Prostate gland (tissue), 2 donors: ENCODE data around the gene IFIT1B.

Experiments used
- CTCF ChIP-seq, 4 experiments: fragments of 200-600 bp in 2 of 4; fragments of 450-650 bp in 2 of 4; sonication (generic) in 2 of 4; IDR thresholded peaks; 1 replicate in 3 of 4; 2 replicates in 1 of 4; pipeline ENCODE4 v1.5.1; 2016 to 2019; ENCODE audit warnings: antibody characterized with exemption in 4 of 4, mild to moderate bottlenecking in 2 of 4, moderate library complexity in 2 of 4
- POLR2A ChIP-seq: fragments of 450-650 bp; IDR thresholded peaks from one replicate; pipeline ENCODE4 v1.6.1; 2016; ENCODE audit warnings: antibody characterized with exemption, mild to moderate bottlenecking
- POLR2AphosphoS5 ChIP-seq: sonication (generic); formaldehyde crosslinking; IDR thresholded peaks from one replicate; pipeline ENCODE4 v1.6.1; 2017; ENCODE audit warnings: antibody characterized with exemption

- TF ChIP-seq CTCF (IDR thresholded peaks at IDR 0.05) (no peak), POLR2A (no peak), POLR2AphosphoS5 (no peak)
These were observed 6.8 kb upstream of the IFIT1B start for GRCh38 chr10:89371079-89371478.
